Measurements from ENCODE around the gene NUDT6. TPM values are rescaled to one million over a fixed set of nuclear protein-coding genes. Genes with fewer than 3 reads are reported as not detected.

NUDT6 gene
- total RNA-seq, 1 donor from 2014 or later, result 4.0 TPM

- Histone ChIP-seq H3K36me3 (ENCODE audit: insufficient read depth, low read length) (no peaks in the 10 kb centered on the region), H3K27ac (ENCODE audit: low read depth, low read length) (peak overlapping the region; percentile 67), H3K4me1 (ENCODE audit: insufficient read depth, low read length) (no peaks in the 10 kb centered on the region), H3K9ac (ENCODE audit: low read length) (peak overlapping the region; percentile 87), H4K20me1 (ENCODE audit: insufficient read depth, low read length) (no peaks in the 10 kb centered on the region), H3K4me2 (ENCODE audit: low read length) (peak overlapping the region; percentile 89), H3K79me2 (ENCODE audit: insufficient read depth, low read length) (peaks cover 55% of the 10 kb centered on the region), H3K27me3 (ENCODE audit: insufficient read depth, low read length) (no peaks in the 10 kb centered on the region), H2AFZ (ENCODE audit: low read depth, low read length) (peak overlapping the region; percentile 89), H3K9me3 (ENCODE audit: insufficient read depth, low read depth, low read length) (no peaks in the 10 kb centered on the region), H3K4me3 (ENCODE audit: insufficient read depth, low read depth, low read length) (peak overlapping the region; percentile 87)
- Mint-ChIP-seq H3K36me3 (ENCODE audit: low read depth, unreplicated experiment) (no peaks in the 10 kb centered on the region), H3K4me3 (ENCODE audit: unreplicated experiment) (peak overlapping the region; percentile 100), H3K9me3 (ENCODE audit: unreplicated experiment) (no peaks in the 10 kb centered on the region), H3K4me1 (ENCODE audit: low read depth, unreplicated experiment) (peaks cover 2% of the 10 kb centered on the region), H3K27me3 (ENCODE audit: low read depth, unreplicated experiment) (no peaks in the 10 kb centered on the region), H3K27ac (ENCODE audit: unreplicated experiment) (peak overlapping the region; percentile 73)
- TF ChIP-seq EZH2 (IDR thresholded peaks at IDR 0.05; ENCODE audit: insufficient read depth, low read length) (no peak), CTCF (IDR thresholded peaks at IDR 0.05; ENCODE audit: insufficient read depth, low read depth, low read length) (no peak)
- DNase-seq (ENCODE audit: low read depth) (peak; percentile 78), FAIRE-seq (no peak)
Measured at GRCh38 chr4:122922877-122923511, 597 bp upstream of the NUDT6 start.

GRCh38 chr4:122921300-122921699, 1.1 kb downstream of the NUDT6 start:
- Histone ChIP-seq H3K4me1 (ENCODE audit: insufficient read depth, low read length) (no peaks in the 10 kb centered on the region), H3K27me3 (ENCODE audit: insufficient read depth, low read length) (no peaks in the 10 kb centered on the region), H3K27ac (ENCODE audit: low read depth, low read length) (no peak overlapping the region), H4K20me1 (ENCODE audit: insufficient read depth, low read length) (no peaks in the 10 kb centered on the region), H3K4me3 (ENCODE audit: insufficient read depth, low read depth, low read length) (peak overlapping the region; percentile 87), H3K4me2 (ENCODE audit: low read length) (peak overlapping the region; percentile 89), H3K79me2 (ENCODE audit: insufficient read depth, low read length) (peaks cover 46% of the 10 kb centered on the region), H3K9ac (ENCODE audit: low read length) (peak overlapping the region; percentile 87), H3K36me3 (ENCODE audit: insufficient read depth, low read length) (no peaks in the 10 kb centered on the region), H3K9me3 (ENCODE audit: insufficient read depth, low read depth, low read length) (no peaks in the 10 kb centered on the region), H2AFZ (ENCODE audit: low read depth, low read length) (no peak overlapping the region)
- Mint-ChIP-seq H3K9me3 (ENCODE audit: unreplicated experiment) (no peaks in the 10 kb centered on the region), H3K4me3 (ENCODE audit: unreplicated experiment) (peak overlapping the region; percentile 100), H3K36me3 (ENCODE audit: low read depth, unreplicated experiment) (no peaks in the 10 kb centered on the region), H3K27ac (ENCODE audit: unreplicated experiment) (no peak overlapping the region), H3K27me3 (ENCODE audit: low read depth, unreplicated experiment) (no peaks in the 10 kb centered on the region), H3K4me1 (ENCODE audit: low read depth, unreplicated experiment) (no peaks in the 10 kb centered on the region)
- TF ChIP-seq CTCF (IDR thresholded peaks at IDR 0.05; ENCODE audit: insufficient read depth, low read depth, low read length) (no peak), EZH2 (IDR thresholded peaks at IDR 0.05; ENCODE audit: insufficient read depth, low read length) (no peak)
- DNase-seq (ENCODE audit: low read depth) (no peak), FAIRE-seq (no peak)

- Histone ChIP-seq H3K36me3 (ENCODE audit: insufficient read depth, low read length) (no peaks in the 10 kb centered on the region), H3K4me3 (ENCODE audit: insufficient read depth, low read depth, low read length) (no peak overlapping the region), H4K20me1 (ENCODE audit: insufficient read depth, low read length) (no peaks in the 10 kb centered on the region), H3K4me1 (ENCODE audit: insufficient read depth, low read length) (no peaks in the 10 kb centered on the region), H3K27me3 (ENCODE audit: insufficient read depth, low read length) (no peaks in the 10 kb centered on the region), H3K9ac (ENCODE audit: low read length) (no peak overlapping the region), H2AFZ (ENCODE audit: low read depth, low read length) (no peak overlapping the region), H3K9me3 (ENCODE audit: insufficient read depth, low read depth, low read length) (no peaks in the 10 kb centered on the region), H3K79me2 (ENCODE audit: insufficient read depth, low read length) (peaks cover 37% of the 10 kb centered on the region), H3K4me2 (ENCODE audit: low read length) (no peak overlapping the region), H3K27ac (ENCODE audit: low read depth, low read length) (no peak overlapping the region)
- TF ChIP-seq EZH2 (IDR thresholded peaks at IDR 0.05; ENCODE audit: insufficient read depth, low read length) (no peak), CTCF (IDR thresholded peaks at IDR 0.05; ENCODE audit: insufficient read depth, low read depth, low read length) (no peak)
- Mint-ChIP-seq H3K27me3 (ENCODE audit: low read depth, unreplicated experiment) (no peaks in the 10 kb centered on the region), H3K36me3 (ENCODE audit: low read depth, unreplicated experiment) (no peaks in the 10 kb centered on the region), H3K4me3 (ENCODE audit: unreplicated experiment) (peak overlapping the region; percentile 12), H3K4me1 (ENCODE audit: low read depth, unreplicated experiment) (no peaks in the 10 kb centered on the region), H3K9me3 (ENCODE audit: unreplicated experiment) (no peaks in the 10 kb centered on the region), H3K27ac (ENCODE audit: unreplicated experiment) (no peak overlapping the region)
- no peak for FAIRE-seq
- no peak for DNase-seq (ENCODE audit: low read depth)
Measured at GRCh38 chr4:122920473-122920872, 1.9 kb downstream of the NUDT6 start.

Measured in astrocyte (in vitro differentiated cells and primary cell).